GM04504 (cell line): ENCODE results near the gene VTI1A.

Experiments used
- DNase-seq: peaks from one replicate; pipeline ENCODE4 v3.0.0-alpha.2; 2012; ENCODE audit warnings: low read depth

The VTI1A gene

GRCh38 chr10:112785089-112785488, 338.1 kb downstream of the VTI1A start:
- DNase-seq, result no peak

- DNase-seq, result no peak
Measured at GRCh38 chr10:112789248-112789647, 342.2 kb downstream of the VTI1A start.

GRCh38 chr10:112790030-112790429, 343.0 kb downstream of the VTI1A start:
- no peak for DNase-seq

- no peak for DNase-seq
Measured at GRCh38 chr10:112790921-112791320, 343.9 kb downstream of the VTI1A start.

GRCh38 chr10:112791447-112791846, 344.4 kb downstream of the VTI1A start:
- DNase-seq, result no peak

GRCh38 chr10:112792487-112793201, 345.6 kb downstream of the VTI1A start:
- DNase-seq, result peak; percentile 70

- no peak for DNase-seq
Measured at GRCh38 chr10:112793202-112793921, 346.3 kb downstream of the VTI1A start.

GRCh38 chr10:112794201-112794600, 347.2 kb downstream of the VTI1A start:
- no peak for DNase-seq

- no peak for DNase-seq
Measured at GRCh38 chr10:112795067-112795466, 348.1 kb downstream of the VTI1A start.

- DNase-seq, result no peak
Measured at GRCh38 chr10:112797197-112797596, 350.2 kb downstream of the VTI1A start.

GRCh38 chr10:112797855-112798254, 350.8 kb downstream of the VTI1A start:
- DNase-seq, result no peak

GRCh38 chr10:112799038-112799437, 352.0 kb downstream of the VTI1A start:
- DNase-seq, result no peak

- DNase-seq, result no peak
Measured at GRCh38 chr10:112799726-112800510, 352.9 kb downstream of the VTI1A start.

- no peak for DNase-seq
Measured at GRCh38 chr10:112801004-112801403, 354.0 kb downstream of the VTI1A start.

- no peak for DNase-seq
Measured at GRCh38 chr10:112801748-112802147, 354.7 kb downstream of the VTI1A start.

GRCh38 chr10:112802411-112803022, 355.5 kb downstream of the VTI1A start:
- DNase-seq, result no peak

- DNase-seq, result no peak
Measured at GRCh38 chr10:112803961-112804401, 357.0 kb downstream of the VTI1A start.

- no peak for DNase-seq
Measured at GRCh38 chr10:112805254-112805590, 358.2 kb downstream of the VTI1A start.

GRCh38 chr10:112805701-112806100, 358.7 kb downstream of the VTI1A start:
- DNase-seq, result no peak

- DNase-seq, result no peak
Measured at GRCh38 chr10:112807013-112807412, 360.0 kb downstream of the VTI1A start.

- DNase-seq, result no peak
Measured at GRCh38 chr10:112809736-112810135, 362.7 kb downstream of the VTI1A start.

- no peak for DNase-seq
Measured at GRCh38 chr10:112810711-112811151, 363.7 kb downstream of the VTI1A start.
